Rectal smooth muscle tissue (tissue), 1 donor: ENCODE measurements around the gene POLR2F.

ENCODE experiments used
- H3K27ac ChIP-seq: one replicate; pipeline ENCODE4 v1.7.0; 2013; ENCODE audit warnings: low read depth, low read length, inconsistent platforms
- H3K27me3 ChIP-seq: one replicate; pipeline ENCODE4 v1.7.0; 2013; ENCODE audit warnings: low read length; ENCODE audit not compliant: control insufficient read depth, insufficient read depth
- H3K36me3 ChIP-seq: one replicate; pipeline ENCODE4 v1.7.0; 2013; ENCODE audit warnings: low read length; ENCODE audit not compliant: control insufficient read depth, insufficient read depth
- H3K4me1 ChIP-seq: one replicate; pipeline ENCODE4 v1.7.0; 2013; ENCODE audit warnings: low read length; ENCODE audit not compliant: control insufficient read depth, insufficient read depth
- H3K4me3 ChIP-seq: one replicate; pipeline ENCODE4 v1.7.0; 2013; ENCODE audit warnings: low read length
- H3K9ac ChIP-seq: one replicate; pipeline ENCODE4 v1.7.0; 2013; ENCODE audit warnings: low read length

POLR2F gene

GRCh38 chr22:38012604-38013072 is 59.1 kb downstream of the POLR2F start:
- Histone ChIP-seq H3K36me3 (no peaks in the 10 kb centered on the region), H3K27me3 (no peaks in the 10 kb centered on the region), H3K4me3 (no peak overlapping the region), H3K27ac (no peak overlapping the region), H3K9ac (no peak overlapping the region), H3K4me1 (peaks cover 13% of the 10 kb centered on the region)

DNA sequence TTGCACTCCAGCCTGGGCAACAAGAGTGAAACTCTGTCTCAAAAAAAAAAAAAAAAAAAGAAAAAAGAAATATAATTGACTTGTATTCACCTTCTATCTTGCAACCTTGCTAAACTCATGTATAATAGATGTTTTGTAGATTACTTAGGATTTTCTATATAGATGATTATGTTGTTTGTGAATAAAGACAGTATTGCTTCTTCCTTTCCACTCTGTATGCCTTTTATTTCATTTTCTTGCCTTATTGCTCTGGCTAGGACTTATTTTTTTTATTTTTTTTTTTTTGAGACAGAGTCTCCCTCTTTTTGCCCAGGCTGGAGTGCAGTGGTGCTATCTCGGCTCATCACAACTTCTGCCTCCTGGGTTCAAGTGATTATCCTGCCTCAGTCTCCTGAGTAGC is 60.6 kb downstream of the POLR2F start:
- no peaks in the 10 kb centered on the region for H3K36me3 ChIP-seq
- H3K27me3 ChIP-seq = no peaks in the 10 kb centered on the region
- no peak overlapping the region for H3K9ac ChIP-seq
- H3K4me3 ChIP-seq = no peak overlapping the region
- H3K4me1 ChIP-seq = peaks cover 15% of the 10 kb centered on the region
- no peak overlapping the region for H3K27ac ChIP-seq

GRCh38 chr22:38016182-38017151 is 63.0 kb downstream of the POLR2F start:
- no peaks in the 10 kb centered on the region for H3K27me3 ChIP-seq
- H3K9ac ChIP-seq = no peak overlapping the region
- H3K4me3 ChIP-seq = no peak overlapping the region
- H3K27ac ChIP-seq = peak overlapping the region; percentile 81
- H3K36me3 ChIP-seq = no peaks in the 10 kb centered on the region
- peaks cover 15% of the 10 kb centered on the region for H3K4me1 ChIP-seq

GRCh38 chr22:38017272-38017920 is 63.9 kb downstream of the POLR2F start:
- Histone ChIP-seq H3K27me3 (no peaks in the 10 kb centered on the region), H3K27ac (peak overlapping the region; percentile 81), H3K4me1 (peaks cover 15% of the 10 kb centered on the region), H3K9ac (no peak overlapping the region), H3K4me3 (no peak overlapping the region), H3K36me3 (no peaks in the 10 kb centered on the region)

GRCh38 chr22:38017939-38018885 is 64.7 kb downstream of the POLR2F start:
- Histone ChIP-seq H3K27ac (peak overlapping the region; percentile 81), H3K9ac (no peak overlapping the region), H3K27me3 (no peaks in the 10 kb centered on the region), H3K4me1 (peaks cover 15% of the 10 kb centered on the region), H3K36me3 (no peaks in the 10 kb centered on the region), H3K4me3 (no peak overlapping the region)
